NCI-H2227 (cell line): Measurements from ENCODE around the gene DOK7.

ENCODE experiments used
- DNase-seq: peaks from one replicate; lab custom pipeline; 2025; ENCODE audit not compliant: unreplicated experiment; lab: John Stamatoyannopoulos, UW

DOK7 gene

DNA sequence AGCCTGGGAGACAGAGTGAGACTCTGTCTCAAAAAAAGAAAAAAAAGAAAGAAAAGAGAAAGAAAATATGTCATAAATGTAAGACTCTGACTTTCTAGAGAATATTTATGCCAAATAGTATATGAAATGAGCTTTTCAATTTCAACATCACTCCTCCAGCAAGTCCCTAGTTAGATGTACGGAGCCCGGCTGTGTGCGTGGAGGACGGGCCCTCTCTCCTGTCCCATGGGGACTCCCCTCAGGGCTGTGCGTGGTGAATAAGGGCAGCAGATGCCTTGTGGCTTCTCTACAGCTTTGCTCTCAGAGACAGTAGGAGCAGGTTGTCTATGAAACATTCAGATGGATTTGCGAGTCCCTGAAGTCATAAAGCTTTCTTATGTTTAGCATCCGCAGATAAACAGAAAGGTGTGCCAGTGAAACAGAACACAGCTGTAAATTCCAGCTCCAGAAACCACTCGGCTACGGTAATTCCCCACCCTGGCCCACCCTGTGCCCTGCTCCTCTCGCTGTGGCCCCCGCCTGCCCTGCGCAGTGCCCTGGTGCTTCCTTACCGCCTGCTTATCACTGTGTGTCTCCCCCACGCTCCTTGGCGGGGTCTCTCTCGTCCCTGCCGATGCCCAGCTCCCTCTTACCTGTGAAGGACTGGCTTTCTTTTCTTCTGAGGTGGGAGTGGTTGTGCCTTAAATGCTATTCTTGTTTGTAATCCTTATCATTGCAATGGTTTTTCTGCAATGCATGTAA, 35.2 kb upstream of the DOK7 start:
- no peak for DNase-seq

DNA sequence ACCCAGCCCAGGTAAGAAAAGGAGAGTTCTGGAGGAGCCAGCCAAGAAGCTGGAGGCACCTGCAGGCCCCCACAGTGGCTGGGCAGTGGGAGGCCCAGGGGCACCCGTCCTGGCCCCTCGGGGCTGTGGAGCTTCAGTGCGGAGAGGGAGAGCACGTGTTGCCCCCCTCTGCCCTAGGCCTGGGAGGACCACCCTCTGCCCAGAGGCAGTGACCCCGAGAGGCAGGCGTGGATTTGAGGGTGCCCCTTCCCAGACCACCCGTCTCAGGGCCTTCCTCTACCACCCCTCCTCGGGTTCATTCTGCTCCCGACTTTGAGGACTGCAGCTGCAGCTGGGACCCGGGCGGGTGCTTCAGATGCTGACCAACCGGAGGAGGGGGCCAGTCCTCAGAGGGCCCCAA, 33.5 kb upstream of the DOK7 start:
- DNase-seq: no peak

DNA sequence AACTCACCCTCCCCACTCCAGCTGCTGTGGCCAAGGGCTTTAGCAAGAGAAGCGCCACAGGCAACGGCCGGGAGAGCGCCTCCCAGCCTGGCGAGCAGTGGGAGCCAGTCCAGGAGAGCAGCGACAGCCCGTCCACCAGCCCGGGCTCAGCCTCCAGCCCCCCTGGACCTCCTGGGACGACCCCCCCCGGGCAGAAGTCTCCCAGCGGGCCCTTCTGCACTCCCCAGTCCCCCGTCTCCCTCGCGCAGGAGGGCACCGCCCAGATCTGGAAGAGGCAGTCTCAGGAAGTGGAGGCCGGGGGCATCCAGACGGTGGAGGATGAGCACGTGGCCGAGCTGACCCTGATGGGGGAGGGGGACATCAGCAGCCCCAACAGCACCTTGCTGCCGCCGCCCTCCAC, 32.6 kb upstream of the DOK7 start:
- DNase-seq: no peak

DNA sequence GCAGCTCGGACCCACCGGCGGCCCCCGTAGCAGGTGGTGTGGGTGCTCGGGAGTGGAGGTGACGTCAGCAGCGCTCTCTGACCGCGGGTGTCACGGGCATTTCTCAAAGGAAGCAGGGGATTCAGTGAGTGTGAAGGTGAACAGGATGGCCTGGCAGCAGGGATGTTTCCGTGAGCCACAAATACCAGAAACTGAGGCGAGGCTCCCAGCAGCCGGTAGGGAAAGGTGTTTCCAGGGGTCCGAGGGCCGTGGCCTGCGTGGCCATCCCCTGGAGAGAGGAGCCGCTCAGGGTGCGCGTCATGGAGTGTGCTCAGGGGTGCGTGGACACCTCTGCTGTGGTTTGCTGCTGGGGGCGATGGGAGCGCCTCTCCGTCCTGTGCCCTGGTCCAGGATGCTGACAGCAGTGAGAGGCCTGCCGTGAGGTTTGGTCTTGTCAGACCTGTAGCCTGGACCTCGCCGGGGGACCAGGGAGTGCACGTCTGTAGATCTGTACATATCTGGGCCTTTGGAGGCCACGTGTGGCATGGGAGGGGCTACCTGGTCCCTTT, 31.6 kb upstream of the DOK7 start:
- no peak for DNase-seq

DNA sequence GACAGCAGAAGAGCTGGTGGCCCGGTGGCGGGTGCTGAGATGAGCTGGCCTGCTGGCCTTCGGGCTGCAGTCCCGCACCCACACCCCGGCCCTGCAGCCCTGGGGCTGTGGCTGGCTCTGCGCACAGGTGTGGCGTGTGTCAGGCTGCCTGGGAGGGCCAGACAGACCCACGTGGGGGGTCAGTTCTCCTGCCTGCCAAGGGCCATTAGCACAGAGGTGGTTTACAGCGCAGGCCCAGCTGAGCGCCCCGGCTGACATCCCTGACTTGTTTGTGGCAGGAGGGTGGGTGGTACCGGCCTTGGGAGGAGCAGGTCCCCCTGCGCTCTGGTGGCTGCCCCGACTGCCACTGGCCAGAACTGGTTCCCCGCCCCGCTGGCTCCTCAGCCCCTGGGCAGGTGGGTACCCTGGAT, 30.7 kb upstream of the DOK7 start:
- no peak for DNase-seq

DNA sequence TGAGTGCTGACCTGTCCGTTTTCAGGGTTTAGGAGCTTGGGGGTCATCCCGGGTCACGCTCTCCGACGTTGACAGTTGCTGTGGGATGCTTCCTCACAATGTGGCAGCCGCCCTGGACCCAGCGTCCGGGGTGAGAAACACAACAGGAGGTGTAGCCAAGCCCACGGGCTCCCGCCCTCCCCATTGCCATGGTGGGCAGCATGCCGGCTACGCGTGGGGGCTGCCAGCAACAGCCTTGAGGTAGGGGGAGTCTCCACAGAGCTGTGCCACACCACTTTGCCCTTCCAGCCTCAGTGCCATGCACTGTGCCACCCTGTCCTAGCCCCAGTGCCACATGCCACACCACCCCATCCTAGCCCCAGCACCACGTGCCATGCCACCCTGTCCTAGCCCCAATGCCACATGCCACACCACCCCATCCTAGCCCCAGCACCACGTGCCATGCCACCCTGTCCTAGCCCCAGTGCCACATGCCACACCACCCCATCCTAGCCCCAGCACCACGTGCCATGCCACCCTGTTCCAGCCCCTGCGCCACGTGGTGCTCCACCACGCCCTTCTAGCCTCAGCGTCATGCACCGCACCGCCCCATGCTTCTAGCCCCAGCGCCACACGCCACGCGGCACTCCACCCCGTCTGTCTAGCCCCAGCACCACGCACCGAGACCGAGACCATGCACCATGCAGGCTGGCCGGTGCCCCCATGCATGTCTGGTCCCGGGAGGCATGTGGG, 29.8 kb upstream of the DOK7 start:
- no peak for DNase-seq

DNA sequence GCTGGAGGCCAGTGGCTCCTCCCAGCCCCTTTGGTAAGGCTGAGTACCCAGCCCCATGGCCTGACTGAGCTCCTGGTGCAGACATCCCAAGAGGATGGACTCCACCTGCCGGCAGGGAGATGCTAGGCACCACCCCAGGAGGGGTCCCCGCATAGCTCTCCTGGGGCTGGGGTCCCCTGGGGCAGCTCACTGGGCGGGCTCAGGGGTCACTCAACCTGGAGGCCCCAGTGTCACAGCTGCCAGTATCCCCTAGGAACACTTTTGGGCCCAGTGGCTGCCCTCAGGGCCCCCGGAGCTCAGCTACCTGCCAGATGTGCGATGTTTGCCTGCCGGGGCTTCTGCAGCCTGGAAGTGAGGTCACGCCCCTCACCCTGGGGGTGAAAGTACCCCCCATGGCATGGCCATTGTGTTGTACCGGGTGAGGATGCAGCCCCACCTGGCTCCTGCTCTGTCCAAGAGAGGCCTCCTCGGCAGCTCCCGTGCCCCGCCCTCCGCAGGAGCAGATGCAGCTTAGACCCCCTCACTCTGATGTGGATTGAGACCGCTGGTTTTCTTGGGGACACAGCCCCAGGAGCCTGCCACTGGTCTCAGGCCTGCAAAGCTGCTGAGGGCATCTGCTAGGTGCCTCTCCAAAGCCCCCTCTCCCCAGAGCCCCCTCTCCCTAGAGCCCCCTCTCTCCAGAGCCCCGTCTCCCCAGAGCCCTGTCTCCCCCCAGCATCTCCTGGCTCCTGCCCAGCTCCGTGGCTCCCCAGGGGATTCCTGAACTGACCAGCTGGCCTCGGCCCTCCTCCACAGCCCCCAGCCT, 28.0 kb upstream of the DOK7 start:
- DNase-seq: no peak

DNA sequence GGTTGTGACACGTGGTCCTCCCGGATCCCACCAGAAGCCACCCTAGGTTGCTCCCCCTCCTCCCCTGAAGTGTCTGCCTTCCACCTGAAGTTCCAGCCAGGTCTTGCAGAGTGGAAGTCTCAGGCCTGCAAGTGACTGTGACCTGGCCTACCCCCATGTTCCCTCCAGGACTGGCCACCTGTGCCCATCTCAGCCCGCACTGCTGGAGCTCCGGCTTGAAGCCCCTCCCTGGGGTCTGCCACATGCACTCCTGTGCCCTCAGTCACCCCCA, 27.5 kb upstream of the DOK7 start:
- no peak for DNase-seq

DNA sequence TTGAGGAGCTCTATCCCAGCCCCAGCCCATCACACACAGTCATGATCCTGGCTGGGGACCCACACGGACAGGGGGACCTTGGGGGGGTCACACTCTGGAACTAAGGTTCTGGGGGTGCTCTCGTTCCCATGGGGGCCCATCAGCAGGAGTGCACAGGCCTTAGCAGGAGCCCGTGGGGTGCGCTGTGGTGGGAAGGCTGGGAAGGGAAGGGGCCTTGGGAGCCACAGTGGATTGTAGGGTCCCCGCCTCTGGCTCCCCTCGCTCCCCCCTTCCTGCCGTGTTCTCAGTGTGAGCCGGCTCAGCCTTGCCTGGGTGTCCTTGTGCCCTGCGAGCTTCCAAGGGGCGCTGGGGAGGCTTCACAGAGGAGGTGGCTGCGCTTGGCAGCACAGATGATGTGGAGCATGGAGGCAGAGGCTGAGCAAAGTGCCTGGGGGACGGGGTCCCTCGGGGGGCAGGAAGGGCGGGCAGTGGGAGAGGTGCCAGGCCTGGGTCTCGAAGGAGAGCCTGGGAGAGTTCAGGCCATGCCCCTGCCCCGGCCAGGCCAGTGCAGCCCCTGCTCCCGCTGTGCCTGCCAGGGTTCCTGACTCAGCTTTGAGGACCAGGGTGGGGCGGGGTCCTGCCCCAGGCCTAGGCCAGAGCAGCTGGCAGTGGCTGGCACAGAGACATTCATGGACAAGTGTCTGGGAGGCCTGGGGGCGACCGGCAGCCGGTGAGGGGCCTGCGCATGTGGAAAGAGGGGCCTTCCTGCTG, 26.9 kb upstream of the DOK7 start:
- DNase-seq: no peak

DNA sequence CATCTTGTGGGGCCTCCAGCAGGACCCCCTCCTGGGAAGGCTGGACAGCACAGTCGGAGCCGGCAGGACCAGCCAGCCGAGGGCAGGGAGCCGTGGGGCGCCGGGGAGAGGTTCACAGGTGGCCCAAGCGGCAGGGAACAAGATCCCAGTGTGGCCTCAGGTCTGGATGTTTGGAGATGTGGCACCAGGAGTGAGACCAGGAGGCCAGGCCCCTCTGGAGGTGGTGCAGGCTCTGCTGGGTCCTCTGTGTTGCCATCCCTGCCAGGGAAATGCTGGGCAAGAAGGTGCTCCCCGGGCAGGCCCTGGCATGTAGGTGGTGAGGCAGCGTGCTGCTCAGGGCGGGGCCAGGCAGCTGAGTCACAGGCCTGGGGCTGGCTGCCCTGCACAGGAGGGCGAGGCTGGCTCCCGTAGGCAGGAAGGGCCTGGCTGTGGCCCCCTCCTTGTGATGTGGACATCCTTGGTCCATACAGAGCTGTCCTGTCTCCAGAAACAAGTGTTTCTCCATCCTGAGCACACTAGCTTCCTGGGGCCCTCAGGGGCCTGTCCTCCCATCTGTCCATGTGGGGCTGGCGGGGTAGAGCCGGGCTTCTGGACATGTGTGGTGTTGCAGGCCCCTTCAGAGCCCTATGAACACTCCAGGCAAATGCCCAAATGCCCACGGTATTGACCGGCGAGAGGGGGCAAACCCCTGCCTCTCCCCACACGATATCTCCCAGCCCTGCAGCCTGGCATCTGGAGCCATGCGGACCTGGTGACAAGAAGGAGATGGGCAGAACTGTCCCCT, 26.1 kb upstream of the DOK7 start:
- DNase-seq: no peak

DNA sequence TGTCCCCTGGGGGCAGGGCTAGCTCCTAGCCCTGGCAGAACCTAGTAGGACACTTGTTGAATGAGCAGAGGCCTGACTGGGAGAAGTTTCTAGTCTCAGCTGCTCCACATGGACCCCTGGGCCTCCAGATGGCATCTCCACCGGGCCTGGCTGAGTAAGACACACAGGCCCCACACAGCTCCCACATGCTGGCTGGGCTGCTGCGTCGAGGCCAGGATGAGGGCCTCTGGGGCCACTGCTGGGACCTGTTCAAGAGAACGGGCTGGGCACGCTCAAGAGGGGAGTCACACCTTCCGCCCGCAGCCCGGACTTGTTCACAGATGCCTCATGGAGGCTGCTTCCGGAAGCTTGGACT, 25.5 kb upstream of the DOK7 start:
- DNase-seq: no peak

DNA sequence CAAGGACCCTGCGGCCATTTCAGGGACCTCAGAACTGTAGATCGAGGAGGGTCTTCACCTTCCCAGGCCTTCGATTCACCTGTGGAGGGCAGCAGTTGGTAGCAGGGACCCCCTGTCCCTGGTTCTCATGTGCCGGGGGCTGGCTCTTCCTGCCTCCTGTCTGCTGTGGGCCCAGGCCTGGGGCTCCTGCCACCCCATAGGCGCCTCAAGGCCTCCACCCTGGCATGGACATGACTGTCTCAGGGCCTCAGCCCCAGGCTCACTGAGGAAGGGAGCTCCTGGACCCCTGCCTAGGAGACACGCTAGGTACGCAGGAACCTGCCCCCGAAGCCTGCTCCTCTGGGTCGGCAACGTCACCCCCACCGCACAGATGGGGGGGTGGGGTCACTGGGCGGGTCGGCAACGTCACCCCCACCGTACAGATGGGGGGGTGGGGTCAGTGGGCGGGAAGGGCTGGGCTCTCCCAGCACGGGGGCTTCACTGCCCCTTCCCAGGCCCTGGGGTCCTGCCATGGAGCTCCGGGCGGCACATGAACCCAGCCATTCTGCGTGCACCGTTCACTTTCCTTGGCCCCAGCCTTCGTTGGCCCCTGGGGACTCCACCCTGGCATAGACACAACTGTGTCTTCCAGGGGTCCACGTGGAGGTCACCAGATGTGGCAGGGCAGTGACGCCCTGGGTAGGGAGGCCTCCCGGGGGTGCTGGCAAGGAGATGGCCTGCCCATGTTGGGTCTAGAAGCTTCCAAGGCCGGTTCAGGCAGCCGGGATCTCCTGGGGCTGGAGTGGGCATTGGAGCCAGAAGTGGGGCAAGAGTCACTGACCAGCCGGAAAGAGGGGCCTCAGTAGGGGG, 24.9 kb upstream of the DOK7 start:
- no peak for DNase-seq

DNA sequence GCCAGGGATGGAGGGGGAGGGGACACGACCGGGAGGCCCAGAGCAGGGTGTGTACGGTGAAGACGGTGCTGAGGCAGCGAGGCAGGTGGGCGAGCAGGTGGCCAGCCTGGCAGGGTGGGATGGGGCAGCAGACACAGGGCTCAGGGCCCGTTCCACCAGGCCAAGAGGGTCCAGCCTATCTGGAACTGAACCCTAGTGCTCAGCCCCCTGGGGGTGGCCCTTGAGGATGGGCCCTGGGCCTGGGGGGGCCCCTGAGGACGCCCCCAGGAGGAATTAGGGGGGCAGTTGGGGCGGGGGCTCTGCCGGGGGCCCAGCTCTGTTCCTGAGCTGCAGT, 24.3 kb upstream of the DOK7 start:
- no peak for DNase-seq

DNA sequence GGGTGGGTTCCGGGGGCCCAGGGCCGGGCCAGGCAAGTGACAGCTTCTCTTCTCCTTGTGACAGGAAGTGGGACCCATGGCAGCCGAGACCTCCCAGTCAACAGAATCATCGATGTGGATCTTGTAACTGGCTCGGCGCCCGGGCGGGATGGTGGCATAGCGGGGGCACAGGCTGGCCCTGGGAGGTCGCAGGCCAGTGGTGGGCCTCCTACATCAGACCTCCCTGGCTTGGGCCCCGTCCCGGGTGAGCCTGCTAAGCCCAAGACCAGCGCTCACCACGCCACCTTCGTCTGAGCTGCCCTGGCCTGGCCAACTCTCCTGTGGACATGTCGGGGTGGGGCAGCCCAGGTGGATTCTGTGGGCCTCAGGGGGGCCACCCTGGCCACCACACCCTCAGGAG, 23.7 kb upstream of the DOK7 start:
- DNase-seq: no peak

DNA sequence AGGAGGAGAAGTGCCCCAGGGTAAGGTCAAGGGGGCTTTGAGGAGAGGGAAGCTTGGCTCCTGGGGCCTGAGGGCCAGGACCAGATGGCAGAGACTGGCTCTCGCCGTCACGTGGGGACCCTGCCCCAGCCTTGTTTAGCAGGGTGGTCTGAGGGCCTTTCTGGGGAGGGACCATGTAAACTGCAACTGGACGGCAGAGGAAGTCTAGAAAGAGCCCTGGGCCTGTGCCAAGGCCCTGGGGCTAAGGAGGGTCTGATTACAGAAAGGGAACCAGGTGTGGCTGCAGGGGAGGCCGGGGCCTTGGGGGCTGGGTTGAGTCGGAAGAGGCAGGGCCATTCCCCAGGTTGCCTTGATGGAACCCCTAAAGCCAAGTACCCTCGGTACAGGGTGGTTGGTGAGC, 23.1 kb upstream of the DOK7 start:
- no peak for DNase-seq

DNA sequence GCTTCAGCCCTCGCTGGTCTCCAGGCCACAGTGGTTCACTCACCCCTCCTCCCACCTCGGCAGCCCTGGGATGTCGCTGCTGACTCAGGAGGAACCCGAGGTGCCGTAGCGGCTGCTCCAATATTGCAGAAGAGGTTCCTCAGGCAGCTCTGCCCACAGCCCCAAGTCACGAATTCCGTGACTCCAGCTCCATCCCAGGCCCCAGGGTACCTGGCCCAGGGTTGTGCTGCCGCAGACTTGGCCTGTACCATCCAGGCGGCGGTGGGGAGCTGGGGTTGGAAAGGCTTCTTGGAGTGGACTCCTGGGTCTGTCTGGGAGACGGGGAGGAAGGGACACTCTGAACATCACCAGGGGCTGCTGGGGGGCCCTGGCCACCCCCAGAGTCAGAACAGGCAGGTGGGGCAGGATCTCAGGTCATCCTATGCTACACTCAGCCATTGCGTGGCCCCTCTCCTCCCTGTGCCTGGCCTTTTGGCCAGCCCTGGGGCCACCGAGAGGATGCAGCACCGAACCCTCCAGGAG, 22.1 kb upstream of the DOK7 start:
- DNase-seq: no peak

DNA sequence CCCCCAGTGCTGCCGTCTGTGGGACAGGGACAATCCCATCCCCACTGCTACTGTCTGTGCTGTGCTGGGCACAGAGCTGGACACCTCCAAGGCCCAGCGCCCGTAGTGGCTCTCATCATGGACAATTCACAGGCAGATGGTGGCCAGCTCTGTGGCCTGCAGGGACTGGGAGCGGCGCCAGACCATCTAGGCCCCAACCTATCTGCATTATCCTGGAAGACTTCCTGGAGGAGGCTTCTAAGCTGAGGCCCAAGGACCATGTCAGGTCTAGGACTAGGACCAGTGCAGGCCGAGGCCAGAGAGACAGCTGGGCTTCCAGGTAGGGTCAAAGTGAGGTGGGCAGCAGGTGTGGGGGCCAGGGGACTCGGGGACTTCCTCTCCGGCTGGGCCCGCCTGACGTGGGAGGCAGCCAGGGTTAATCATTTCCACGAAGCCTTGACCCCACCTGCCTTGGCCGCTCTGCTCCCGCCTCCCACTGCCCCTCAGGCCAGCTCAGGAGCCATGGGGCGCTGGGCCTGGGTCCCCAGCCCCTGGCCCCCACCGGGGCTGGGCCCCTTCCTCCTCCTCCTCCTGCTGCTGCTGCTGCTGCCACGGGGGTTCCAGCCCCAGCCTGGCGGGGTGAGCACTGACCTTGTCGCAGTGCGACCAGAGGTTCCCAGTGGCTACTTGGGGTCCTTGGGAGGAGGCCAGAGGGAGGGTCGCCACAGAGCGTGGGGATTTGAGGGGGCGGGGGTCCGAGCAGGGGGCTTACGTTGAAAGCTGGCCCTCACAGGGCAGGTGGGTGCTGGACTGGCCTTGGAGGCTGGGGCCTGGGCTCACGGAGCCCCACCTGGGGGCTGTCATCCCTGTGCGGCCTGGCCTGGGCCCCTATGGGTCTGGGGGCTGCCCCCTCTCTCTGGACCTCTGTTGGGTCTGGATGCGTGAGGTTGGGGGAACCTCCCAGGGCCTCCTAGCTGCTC, 21.3 kb upstream of the DOK7 start, which contains the start of gene HGFAC:
TSS of gene HGFAC (plus strand) at position 468 of the 959 bp plus-strand sequence. CDS start at position 502, 34 bp downstream.
- no peak for DNase-seq

DNA sequence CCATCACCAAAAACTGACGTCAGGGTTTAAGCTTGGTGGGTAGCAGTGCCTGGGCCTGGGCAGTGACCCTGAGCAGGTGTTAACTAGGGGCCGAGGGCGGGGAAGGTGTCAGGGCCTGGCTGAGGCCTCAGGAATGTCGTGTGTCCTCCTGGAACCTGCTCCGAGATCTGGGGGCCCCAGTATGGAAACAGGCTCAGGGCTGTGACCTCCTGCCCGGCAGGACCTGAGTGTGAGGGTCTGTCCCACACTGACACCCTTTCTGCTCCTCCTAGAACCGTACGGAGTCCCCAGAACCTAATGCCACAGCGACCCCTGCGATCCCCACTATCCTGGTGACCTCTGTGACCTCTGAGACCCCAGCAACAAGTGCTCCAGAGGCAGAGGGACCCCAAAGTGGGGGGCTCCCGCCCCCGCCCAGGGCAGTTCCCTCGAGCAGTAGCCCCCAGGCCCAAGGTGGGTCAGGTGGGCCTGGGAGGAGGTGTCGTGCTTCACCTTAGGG, 20.6 kb upstream of the DOK7 start:
- DNase-seq: no peak
